A673 (cell line): ENCODE data around the gene STK11.

ENCODE experiments used
- CTCF ChIP-seq: fragments of 300-800, 200-600 bp; sonication (generic); conservative IDR thresholded peaks from 2 replicates; pipeline ENCODE4 v1.5.1; 2017; ENCODE audit warnings: low read depth, mild to moderate bottlenecking, antibody characterized with exemption, low read length, moderate library complexity, mixed read lengths
- EZH2 ChIP-seq: fragments of 200-600 bp; sonication (generic); IDR thresholded peaks from 2 replicates; pipeline ENCODE4 v1.6.1; 2017; ENCODE audit warnings: borderline replicate concordance, low read depth, mild to moderate bottlenecking, mixed read lengths, antibody characterized with exemption, low read length; ENCODE audit not compliant: poor library complexity, severe bottlenecking

GRCh38 chr19:1164684-1165531 is 40.7 kb upstream of the STK11 start:
- TF ChIP-seq EZH2 (no peak), CTCF (no peak)
